Muscle of back (tissue), 11 donors: Measurements from ENCODE around the gene ARHGAP32. TPM values are rescaled to one million over a fixed set of nuclear protein-coding genes. Genes with fewer than 3 reads are reported as not detected.

Experiments
- DNase-seq, 3 donors: peaks; one replicate each; pipeline versions ENCODE4 v3.0.0 to v3.0.0-alpha.2; 2013
- polyA plus RNA-seq, 10 donors: library from polyadenylated mRNA; unstranded; fragments of 120-200 nt; gene quantifications; one replicate each; pipeline ENCODE4 v1.2.1, GENCODE V29; 2013; ENCODE audit not compliant: insufficient read length in 10 of 10

The ARHGAP32 gene
- polyA plus RNA-seq, 10 donors = 8.1 to 16.6 (median 12.8) TPM

- peak; percentile 66 to 87 (median 79) for DNase-seq
Observed at GRCh38 chr11:128956401-128957201, 235.5 kb downstream of the ARHGAP32 start.

GRCh38 chr11:128955636-128956035 is 236.5 kb downstream of the ARHGAP32 start:
- DNase-seq = no peak

GRCh38 chr11:128953151-128953550 is 239.0 kb downstream of the ARHGAP32 start:
- DNase-seq = no peak

GRCh38 chr11:128949791-128950454 is 242.2 kb downstream of the ARHGAP32 start:
- no peak for DNase-seq

- no peak for DNase-seq
Observed at GRCh38 chr11:128948583-128948982, 243.5 kb downstream of the ARHGAP32 start.

GRCh38 chr11:128947773-128948172 is 244.4 kb downstream of the ARHGAP32 start:
- DNase-seq = no peak

GRCh38 chr11:128946648-128947047 is 245.5 kb downstream of the ARHGAP32 start:
- no peak for DNase-seq

- no peak for DNase-seq
Observed at GRCh38 chr11:128943428-128943976, 248.6 kb downstream of the ARHGAP32 start.

- DNase-seq = peak in 2 of 3 donors; percentile 39 to 71
Observed at GRCh38 chr11:128942817-128943427, 249.2 kb downstream of the ARHGAP32 start, which contains the start of gene TP53AIP1. TP53AIP1 (minus strand) TSS chr11:128942871; CDS start chr11:128937818, 5,053 bp downstream.

GRCh38 chr11:128942272-128942612 is 249.9 kb downstream of the ARHGAP32 start:
- DNase-seq = no peak

- no peak for DNase-seq
Observed at GRCh38 chr11:128941573-128942271, 250.4 kb downstream of the ARHGAP32 start.

- no peak for DNase-seq
Observed at GRCh38 chr11:128941110-128941509, 251.0 kb downstream of the ARHGAP32 start.

- no peak for DNase-seq
Observed at GRCh38 chr11:128940603-128941002, 251.5 kb downstream of the ARHGAP32 start.

- DNase-seq = no peak
Observed at GRCh38 chr11:128940156-128940555, 252.0 kb downstream of the ARHGAP32 start.

- DNase-seq = no peak
Observed at GRCh38 chr11:128939591-128939990, 252.5 kb downstream of the ARHGAP32 start.

- no peak for DNase-seq
Observed at GRCh38 chr11:128938156-128938885, 253.8 kb downstream of the ARHGAP32 start.

GRCh38 chr11:128937480-128937879 is 254.6 kb downstream of the ARHGAP32 start:
- DNase-seq = no peak

- DNase-seq = no peak
Observed at GRCh38 chr11:128936606-128937251, 255.4 kb downstream of the ARHGAP32 start.

GRCh38 chr11:128934926-128935325 is 257.2 kb downstream of the ARHGAP32 start:
- DNase-seq = no peak

GRCh38 chr11:128934351-128934750 is 257.8 kb downstream of the ARHGAP32 start:
- DNase-seq = no peak
